Fibroblast of upper back skin (primary cell): ENCODE results near the gene SDK2.

Experiments used
- DNase-seq: peaks from one replicate; pipeline ENCODE4 v3.0.0-alpha.2; 2013

Gene SDK2

GRCh38 chr17:73630965-73631595 is 13.2 kb downstream of the SDK2 start:
- DNase-seq = no peak

- DNase-seq = no peak
Measured at GRCh38 chr17:73630531-73630930, 13.7 kb downstream of the SDK2 start.

GRCh38 chr17:73628642-73629552 is 15.3 kb downstream of the SDK2 start:
- no peak for DNase-seq

- no peak for DNase-seq
Measured at GRCh38 chr17:73625991-73626673, 18.1 kb downstream of the SDK2 start.

- no peak for DNase-seq
Measured at GRCh38 chr17:73625006-73625405, 19.2 kb downstream of the SDK2 start.

- no peak for DNase-seq
Measured at GRCh38 chr17:73624496-73624988, 19.7 kb downstream of the SDK2 start.

- no peak for DNase-seq
Measured at GRCh38 chr17:73623818-73624217, 20.4 kb downstream of the SDK2 start.

GRCh38 chr17:73623247-73623646 is 21.0 kb downstream of the SDK2 start:
- DNase-seq = no peak

GRCh38 chr17:73622381-73622780 is 21.9 kb downstream of the SDK2 start:
- DNase-seq = no peak

GRCh38 chr17:73621685-73622084 is 22.6 kb downstream of the SDK2 start:
- DNase-seq = no peak

- DNase-seq = no peak
Measured at GRCh38 chr17:73620414-73620813, 23.8 kb downstream of the SDK2 start.

GRCh38 chr17:73617501-73617900 is 26.7 kb downstream of the SDK2 start:
- no peak for DNase-seq

- no peak for DNase-seq
Measured at GRCh38 chr17:73616873-73617404, 27.3 kb downstream of the SDK2 start.

GRCh38 chr17:73616120-73616872 is 27.9 kb downstream of the SDK2 start:
- DNase-seq = no peak

- no peak for DNase-seq
Measured at GRCh38 chr17:73614256-73614655, 30.0 kb downstream of the SDK2 start.

GRCh38 chr17:73613271-73614233 is 30.7 kb downstream of the SDK2 start:
- no peak for DNase-seq

- DNase-seq = no peak
Measured at GRCh38 chr17:73612031-73612472, 32.2 kb downstream of the SDK2 start.

GRCh38 chr17:73611630-73612029 is 32.6 kb downstream of the SDK2 start:
- no peak for DNase-seq

- no peak for DNase-seq
Measured at GRCh38 chr17:73610331-73610911, 33.8 kb downstream of the SDK2 start.

- no peak for DNase-seq
Measured at GRCh38 chr17:73609758-73610157, 34.5 kb downstream of the SDK2 start.

- no peak for DNase-seq
Measured at GRCh38 chr17:73609060-73609459, 35.2 kb downstream of the SDK2 start.
